Measurements from ENCODE around the gene PDE9A.

DNA sequence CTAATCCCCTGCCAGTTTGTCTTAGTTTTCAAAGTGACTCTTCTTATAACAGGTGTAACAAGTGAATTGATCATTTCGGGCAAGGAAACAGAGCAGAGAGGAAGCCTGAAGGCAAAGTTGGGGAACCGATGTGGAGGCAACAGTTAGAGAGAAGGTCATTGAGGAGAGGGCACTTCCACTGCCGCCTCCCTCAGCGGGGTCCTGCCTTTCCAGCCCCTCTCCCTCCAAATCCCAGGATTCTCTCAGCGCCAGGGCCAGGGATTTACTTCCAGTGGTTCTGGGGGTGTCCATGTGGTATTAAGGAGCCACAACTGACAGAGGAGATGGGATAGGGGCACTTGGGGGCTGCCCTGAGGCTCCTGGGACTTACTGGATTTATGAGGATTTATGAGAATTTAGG lies 39.7 kb upstream of the PDE9A start:
- TF ChIP-seq, protein P1, sequence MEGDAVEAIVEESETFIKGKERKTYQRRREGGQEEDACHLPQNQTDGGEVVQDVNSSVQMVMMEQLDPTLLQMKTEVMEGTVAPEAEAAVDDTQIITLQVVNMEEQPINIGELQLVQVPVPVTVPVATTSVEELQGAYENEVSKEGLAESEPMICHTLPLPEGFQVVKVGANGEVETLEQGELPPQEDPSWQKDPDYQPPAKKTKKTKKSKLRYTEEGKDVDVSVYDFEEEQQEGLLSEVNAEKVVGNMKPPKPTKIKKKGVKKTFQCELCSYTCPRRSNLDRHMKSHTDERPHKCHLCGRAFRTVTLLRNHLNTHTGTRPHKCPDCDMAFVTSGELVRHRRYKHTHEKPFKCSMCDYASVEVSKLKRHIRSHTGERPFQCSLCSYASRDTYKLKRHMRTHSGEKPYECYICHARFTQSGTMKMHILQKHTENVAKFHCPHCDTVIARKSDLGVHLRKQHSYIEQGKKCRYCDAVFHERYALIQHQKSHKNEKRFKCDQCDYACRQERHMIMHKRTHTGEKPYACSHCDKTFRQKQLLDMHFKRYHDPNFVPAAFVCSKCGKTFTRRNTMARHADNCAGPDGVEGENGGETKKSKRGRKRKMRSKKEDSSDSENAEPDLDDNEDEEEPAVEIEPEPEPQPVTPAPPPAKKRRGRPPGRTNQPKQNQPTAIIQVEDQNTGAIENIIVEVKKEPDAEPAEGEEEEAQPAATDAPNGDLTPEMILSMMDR (IDR thresholded peaks at IDR 0.05): no peak
- no peak for TF ChIP-seq POLR2A (IDR thresholded peaks at IDR 0.05)
- no peak for TF ChIP-seq EP300 (IDR thresholded peaks at IDR 0.05)
